ENCODE measurements around the gene CHST11. TPM values are rescaled to one million over a fixed set of nuclear protein-coding genes. Genes with fewer than 3 reads are reported as not detected.

CHST11 gene
- total and polyA plus RNA-seq, 2 of the 4 experiments (the other 2 are of a cell fraction), result 1.4 to 2.7 TPM

GRCh38 chr12:104721936-104722335, 265.2 kb downstream of the CHST11 start:
- Histone ChIP-seq H3K18ac (ENCODE audit: low read depth, low read length) (no peak overlapping the region), H4K5ac (ENCODE audit: low read depth, low read length) (no peak overlapping the region), H3K4ac (ENCODE audit: low read depth, low read length) (no peak overlapping the region), H2AK5ac (ENCODE audit: low read depth, low read length) (no peak overlapping the region), H2BK5ac (ENCODE audit: low read depth, low read length, poor library complexity, severe bottlenecking) (no peak overlapping the region), H3K4me3 (ENCODE audit: insufficient read depth, low read depth, low read length) (no peak overlapping the region), H4K8ac (ENCODE audit: low read depth in 2 of 2, low read length in 2 of 2) (no peak overlapping the region), H2BK120ac (ENCODE audit: low read depth, low read length) (no peak overlapping the region), H3K56ac (ENCODE audit: extremely low read depth, insufficient read depth, low read length) (no peak overlapping the region), H4K91ac (ENCODE audit: insufficient read depth, low read depth, low read length) (no peak overlapping the region), H2BK15ac (ENCODE audit: low read depth, low read length) (no peak overlapping the region), H4K20me1 (ENCODE audit: insufficient read depth, low read length) (no peaks in the 10 kb centered on the region), H3K14ac (replicated peaks; ENCODE audit: low read depth, low read length) (no peak overlapping the region), H3K4me1 (ENCODE audit: control insufficient read depth, insufficient read depth, low read length) (peaks cover 3% of the 10 kb centered on the region; the same call in 1 of the 2 replicates), H3K79me1 (ENCODE audit: low read depth in 1 of 2, low read length in 2 of 2) (no peaks in the 10 kb centered on the region), H3K36me3 (ENCODE audit: control insufficient read depth, insufficient read depth, low read length) (no peaks in the 10 kb centered on the region), H3K4me2 (ENCODE audit: low read depth, low read length) (no peak overlapping the region), H2AK9ac (replicated peaks; ENCODE audit: low read depth, low read length, poor library complexity) (no peak overlapping the region), H3K9me3 (ENCODE audit: control insufficient read depth, insufficient read depth, low read length) (no peaks in the 10 kb centered on the region), H3K27me3 (ENCODE audit: control insufficient read depth, insufficient read depth, low read length) (peaks cover 13% of the 10 kb centered on the region), H3K27ac (ENCODE audit: insufficient read depth, low read length) (no peak overlapping the region), H3K23ac (ENCODE audit: low read depth, low read length) (no peak overlapping the region), H3K9me1 (ENCODE audit: insufficient read depth, low read length) (peaks cover 4% of the 10 kb centered on the region; the same call in 1 of the 2 replicates), H2AFZ (replicated peaks; ENCODE audit: low read length, poor library complexity) (no peak overlapping the region), H2BK20ac (ENCODE audit: low read depth, low read length) (no peak overlapping the region), H3K9ac (ENCODE audit: low read depth, low read length) (no peak overlapping the region)
- no peak for ATAC-seq (ENCODE audit: low read depth)
- no peak for DNase-seq
- intact Hi-C loops (cut with micrococcal nuclease) (no loop called here), dilution Hi-C loops (cut with HindIII; ENCODE audit: low sequenced_read_pairs, unreplicated experiment) (no loop called here), in situ Hi-C loops (cut with MboI; ENCODE audit: low sequenced_read_pairs) (no loop called here)
- CTCF ChIA-PET, result no interaction called here
- TF ChIP-seq SMC3 (IDR thresholded peaks at IDR 0.05; ENCODE audit: low read depth, low read length), result no peak
- TF ChIP-seq, protein P1, sequence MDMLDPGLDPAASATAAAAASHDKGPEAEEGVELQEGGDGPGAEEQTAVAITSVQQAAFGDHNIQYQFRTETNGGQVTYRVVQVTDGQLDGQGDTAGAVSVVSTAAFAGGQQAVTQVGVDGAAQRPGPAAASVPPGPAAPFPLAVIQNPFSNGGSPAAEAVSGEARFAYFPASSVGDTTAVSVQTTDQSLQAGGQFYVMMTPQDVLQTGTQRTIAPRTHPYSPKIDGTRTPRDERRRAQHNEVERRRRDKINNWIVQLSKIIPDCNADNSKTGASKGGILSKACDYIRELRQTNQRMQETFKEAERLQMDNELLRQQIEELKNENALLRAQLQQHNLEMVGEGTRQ (IDR thresholded peaks at IDR 0.05; ENCODE audit: low read depth, low read length), result no peak
- BruUV-seq (replicated peaks), result no TSS peak
- POLR2A ChIA-PET (ENCODE audit: unreplicated experiment), result no interaction called here
- WGBS, 2 experiments (ENCODE audit: extremely low coverage in 2 of 2, insufficient read length in 1 of 2), result no CpG with 5 or more reads among the region's 6 CpGs
